Brain microvascular endothelial cell (primary cell): Measurements from ENCODE around the gene PTPRN2.

Experiments used
- DNase-seq: peaks from one replicate; pipeline ENCODE4 v3.0.0-alpha.2; 2020
- H3K27ac ChIP-seq: fragments of 250-450 bp; sonication (Bioruptor Pico); 2 replicates; pipeline ENCODE4 v1.5.1; 2020; ENCODE audit warnings: mild to moderate bottlenecking, moderate library complexity
- H3K27me3 ChIP-seq: fragments of 250-450 bp; sonication (Bioruptor Pico); replicated peaks from 2 replicates; pipeline ENCODE4 v1.5.1; 2020; ENCODE audit warnings: mild to moderate bottlenecking
- H3K36me3 ChIP-seq: fragments of 250-450 bp; sonication (Bioruptor Pico); replicated peaks from 2 replicates; pipeline ENCODE4 v1.5.1; 2020; ENCODE audit warnings: mild to moderate bottlenecking
- H3K4me3 ChIP-seq: 2 replicates; pipeline ENCODE4 v1.5.1; 2011; ENCODE audit warnings: low read depth, mild to moderate bottlenecking, control low read depth, low read length, moderate library complexity
- CTCF ChIP-seq: IDR thresholded peaks from 2 replicates; pipeline ENCODE4 v1.5.1; 2011; ENCODE audit warnings: low read depth, mild to moderate bottlenecking, moderate library complexity, low read length, control low read depth, inconsistent platforms; ENCODE audit errors: missing control alignments
- in situ Hi-C: cut with HindIII; loops from 2 replicates; pipeline ENCODE4 v1.10.0; 2017; ENCODE audit warnings: low sequenced_read_pairs, low pct_ligation_motif_present

The PTPRN2 gene

DNA sequence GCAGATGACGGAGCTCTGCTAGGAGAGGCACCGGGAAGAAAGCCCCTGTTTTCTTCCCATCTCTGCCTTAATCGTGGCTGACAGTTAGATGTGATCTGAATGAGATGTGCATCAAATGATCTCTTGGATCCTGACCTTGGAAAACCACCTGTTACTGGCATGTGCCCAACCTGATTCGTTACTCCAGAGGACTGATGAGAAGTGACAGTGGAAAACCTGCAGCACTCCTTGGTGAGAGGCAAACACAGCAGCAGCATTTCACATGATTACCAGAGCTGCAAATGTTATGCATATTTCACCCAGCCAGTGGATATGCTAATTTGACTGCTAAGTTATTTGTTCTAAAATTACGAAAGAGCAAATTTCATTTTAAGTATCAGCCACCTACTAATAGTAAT, 95.3 kb downstream of the PTPRN2 start:
- H3K4me3 ChIP-seq, result no peak overlapping the region
- DNase-seq, result no peak
- no peaks in the 10 kb centered on the region for H3K27me3 ChIP-seq
- no peaks in the 10 kb centered on the region for H3K36me3 ChIP-seq
- in situ Hi-C loops, result no loop called here
- no peak overlapping the region for H3K27ac ChIP-seq
- no peak for TF ChIP-seq CTCF

GRCh38 chr7:158491094-158491493, 96.5 kb downstream of the PTPRN2 start:
- Histone ChIP-seq H3K4me3 (no peak overlapping the region), H3K27ac (no peak overlapping the region), H3K36me3 (no peaks in the 10 kb centered on the region), H3K27me3 (no peaks in the 10 kb centered on the region)
- TF ChIP-seq CTCF, result no peak
- DNase-seq, result no peak
- in situ Hi-C loops, result no loop called here

- TF ChIP-seq CTCF, result no peak
- no peaks in the 10 kb centered on the region for H3K36me3 ChIP-seq
- H3K27me3 ChIP-seq, result no peaks in the 10 kb centered on the region
- in situ Hi-C loops, result no loop called here
- H3K4me3 ChIP-seq, result no peak overlapping the region
- H3K27ac ChIP-seq, result no peak overlapping the region
- no peak for DNase-seq
Measured at GRCh38 chr7:158490171-158490782, 97.3 kb downstream of the PTPRN2 start.

DNA sequence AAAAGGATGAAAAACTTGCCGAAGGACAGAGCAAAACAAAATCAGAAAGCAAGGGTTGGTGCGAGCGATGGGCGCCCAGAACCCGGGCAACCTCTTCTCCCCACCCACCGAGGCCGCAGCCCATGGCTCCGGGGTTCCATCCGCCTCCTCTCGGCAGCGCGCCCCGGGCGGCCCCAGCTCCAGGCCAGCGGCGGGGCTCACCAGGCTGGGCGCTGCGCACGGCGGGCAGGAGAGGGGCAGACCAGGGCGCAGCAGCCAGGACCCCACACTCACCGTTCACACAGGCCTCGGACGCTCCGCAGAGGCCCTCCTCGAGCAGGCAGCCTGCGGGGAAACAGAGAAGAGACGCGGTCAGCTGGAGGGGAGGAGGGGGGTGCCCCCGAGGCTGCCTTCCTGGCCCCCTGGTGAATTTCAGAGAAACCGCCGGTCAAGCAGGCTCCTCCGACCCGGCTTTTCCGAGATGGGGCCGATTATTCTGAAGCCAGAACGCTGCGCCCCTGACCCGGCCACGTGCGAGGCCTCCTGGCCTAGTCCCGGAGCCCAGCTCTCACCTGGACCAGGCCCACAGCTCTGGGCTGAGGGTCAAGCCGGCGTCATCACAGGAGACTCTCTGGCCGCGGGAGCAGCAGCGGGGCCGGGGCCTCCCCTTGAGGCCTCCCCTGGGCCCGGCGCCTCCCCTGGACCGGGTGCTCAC, 98.0 kb downstream of the PTPRN2 start:
- DNase-seq, result no peak
- Histone ChIP-seq H3K36me3 (no peaks in the 10 kb centered on the region), H3K4me3 (no peak overlapping the region), H3K27ac (no peak overlapping the region), H3K27me3 (no peaks in the 10 kb centered on the region)
- no peak for TF ChIP-seq CTCF
- in situ Hi-C loops, result no loop called here

DNA sequence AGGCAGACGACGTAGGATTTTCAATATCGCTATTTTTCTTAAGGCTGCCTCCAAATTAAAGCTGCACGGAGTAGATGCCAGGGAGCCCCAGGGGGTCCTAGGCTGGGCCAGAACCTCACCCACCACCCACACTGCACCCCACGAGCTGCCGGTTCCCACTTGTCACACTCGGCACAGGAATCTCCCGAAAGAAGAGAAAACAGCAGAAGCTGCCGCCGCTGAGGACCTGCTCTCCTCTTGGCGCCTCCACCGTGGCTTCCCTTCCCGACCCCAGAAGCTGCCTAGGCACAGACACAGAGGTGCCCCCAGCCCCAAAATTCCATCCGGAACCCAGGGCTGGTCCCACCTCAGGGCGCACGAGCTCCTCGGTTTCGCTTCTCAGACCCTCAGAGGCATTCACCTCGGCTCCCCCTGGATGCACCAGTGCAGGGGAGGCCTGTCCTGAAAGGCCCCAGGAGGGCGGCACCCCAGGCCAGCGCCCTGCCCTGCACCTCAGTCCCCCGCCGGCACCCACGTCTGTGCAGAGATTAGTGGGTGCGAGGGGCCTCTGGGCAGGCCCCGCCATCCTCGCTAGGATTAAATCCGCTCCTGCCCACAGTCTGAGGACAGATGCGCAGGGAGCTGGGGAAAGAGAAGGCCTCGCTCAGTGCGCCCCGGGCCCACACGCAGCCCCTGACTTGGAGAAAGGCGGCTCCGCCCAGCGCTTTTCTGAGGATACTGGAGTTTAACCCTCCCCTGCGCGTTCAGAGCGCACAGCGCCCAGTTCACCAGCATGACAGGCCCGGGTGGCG, 99.2 kb downstream of the PTPRN2 start:
- H3K27ac ChIP-seq, result no peak overlapping the region
- no peaks in the 10 kb centered on the region for H3K27me3 ChIP-seq
- in situ Hi-C loops, result no loop called here
- no peak overlapping the region for H3K4me3 ChIP-seq
- no peak for TF ChIP-seq CTCF
- no peaks in the 10 kb centered on the region for H3K36me3 ChIP-seq
- no peak for DNase-seq
